ENCODE measurements around the gene PCSK7. TPM values are rescaled to one million over a fixed set of nuclear protein-coding genes. Genes with fewer than 3 reads are reported as not detected.

The PCSK7 gene
- total RNA-seq, 4 donors from 2014 or later: 39.8 to 78.1 (median 50.0) TPM

- DNase-seq (ENCODE audit: low spot score) (no peak), ATAC-seq (ENCODE audit: low FRiP score) (no peak)
- TF ChIP-seq CTCF (IDR thresholded peaks at IDR 0.05): no peak
Observed at GRCh38 chr11:117251506-117251905, 19.6 kb upstream of the PCSK7 start.

GRCh38 chr11:117249571-117249970 is 17.7 kb upstream of the PCSK7 start:
- no peak for ATAC-seq (ENCODE audit: low FRiP score)
- no peak for TF ChIP-seq CTCF (IDR thresholded peaks at IDR 0.05)

GRCh38 chr11:117248341-117248740 is 16.5 kb upstream of the PCSK7 start:
- no peak for ATAC-seq (ENCODE audit: low FRiP score)
- no peak for TF ChIP-seq CTCF (IDR thresholded peaks at IDR 0.05)
- DNase-seq (ENCODE audit: low spot score): no peak

More at GRCh38 chr11:117249571-117249970, 17.7 kb upstream of the PCSK7 start:
- no peak for DNase-seq (ENCODE audit: low spot score)

- DNase-seq (ENCODE audit: low spot score) (no peak), ATAC-seq (ENCODE audit: low FRiP score) (no peak)
Observed at GRCh38 chr11:117239295-117239694, 7.4 kb upstream of the PCSK7 start.

GRCh38 chr11:117238221-117238620 is 6.3 kb upstream of the PCSK7 start:
- DNase-seq (ENCODE audit: low spot score) (no peak), ATAC-seq (ENCODE audit: low FRiP score) (no peak)
- no peak for TF ChIP-seq CTCF (IDR thresholded peaks at IDR 0.05)

More at GRCh38 chr11:117239295-117239694, 7.4 kb upstream of the PCSK7 start:
- no peak for TF ChIP-seq CTCF (IDR thresholded peaks at IDR 0.05)

- no peak for TF ChIP-seq CTCF (IDR thresholded peaks at IDR 0.05)
- no peak for DNase-seq (ENCODE audit: low spot score)
- ATAC-seq (ENCODE audit: low FRiP score): no peak
Observed at GRCh38 chr11:117232911-117233409, 1.1 kb upstream of the PCSK7 start.

- ATAC-seq (ENCODE audit: low FRiP score) (peak; percentile 86), DNase-seq (ENCODE audit: low spot score) (no peak)
- peak in 2 of 3 donors; percentile 88 to 92 for TF ChIP-seq CTCF (IDR thresholded peaks at IDR 0.05)
Observed at GRCh38 chr11:117232092-117232878, 412 bp upstream of the PCSK7 start, which contains the start of gene RNF214. Gene RNF214, plus strand, starts transcription at chr11:117232671. Its CDS starts 1,602 bp downstream, at chr11:117234273.
